NT2/D1 (cell line): Measurements from ENCODE around the gene RELN.

Experiments used
- SUZ12 ChIP-seq: IDR thresholded peaks from 2 replicates; pipeline ENCODE4 v1.6.1; 2011; ENCODE audit not compliant: insufficient read length, insufficient read depth; ENCODE audit errors: extremely low read depth
- YY1 ChIP-seq: IDR thresholded peaks from 2 replicates; pipeline ENCODE4 v1.6.1; 2011; ENCODE audit not compliant: insufficient read length, insufficient read depth

DNA sequence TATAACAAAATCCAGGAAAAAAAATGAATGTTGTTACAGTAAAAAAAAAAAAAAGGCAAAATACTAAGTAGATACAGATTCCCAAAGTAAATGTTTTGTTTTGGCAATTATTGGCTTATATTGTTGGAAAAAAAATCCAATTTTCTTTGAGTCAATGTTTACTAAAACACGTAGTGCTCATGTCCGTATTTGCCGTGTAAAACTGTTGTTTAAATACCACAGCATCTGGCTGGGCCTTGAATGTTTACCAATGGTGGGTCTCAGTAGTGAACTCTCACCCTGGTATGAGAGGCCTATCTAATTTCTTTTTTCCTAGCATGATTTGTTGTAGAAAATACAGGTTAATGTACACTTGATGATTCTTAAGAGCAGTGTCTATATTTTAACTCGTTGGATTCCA, 502.0 kb downstream of the RELN start:
- TF ChIP-seq SUZ12, result no peak
- no peak for TF ChIP-seq YY1
